CD4-positive, alpha-beta T cell treated with Interleukin-17A for 1 hour (primary cell): ENCODE measurements around the gene TMEM117.

Experiments used
- DNase-seq: peaks from one replicate; pipeline ENCODE4 v3.0.0-alpha.2; 2020

TMEM117 gene

DNA sequence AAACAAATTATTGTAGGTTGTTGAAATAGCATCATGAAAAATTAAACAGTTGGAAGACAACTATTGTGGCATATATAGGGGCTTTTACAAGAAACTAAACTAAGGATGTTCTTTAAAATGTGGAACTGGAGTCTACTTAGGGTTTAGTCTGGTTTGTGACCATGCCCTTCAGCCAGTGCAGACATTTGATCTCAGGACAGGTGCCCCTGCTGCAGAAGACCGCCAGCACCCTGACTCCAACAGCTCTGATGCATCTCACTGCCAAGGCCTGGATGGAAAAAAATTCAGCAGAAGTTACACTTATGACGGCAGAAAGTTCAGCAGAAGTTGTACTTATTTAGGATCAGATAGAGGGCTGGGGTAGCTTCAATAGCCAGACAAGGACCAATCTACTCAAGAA lies 51.5 kb downstream of the TMEM117 start:
- no peak for DNase-seq

DNA sequence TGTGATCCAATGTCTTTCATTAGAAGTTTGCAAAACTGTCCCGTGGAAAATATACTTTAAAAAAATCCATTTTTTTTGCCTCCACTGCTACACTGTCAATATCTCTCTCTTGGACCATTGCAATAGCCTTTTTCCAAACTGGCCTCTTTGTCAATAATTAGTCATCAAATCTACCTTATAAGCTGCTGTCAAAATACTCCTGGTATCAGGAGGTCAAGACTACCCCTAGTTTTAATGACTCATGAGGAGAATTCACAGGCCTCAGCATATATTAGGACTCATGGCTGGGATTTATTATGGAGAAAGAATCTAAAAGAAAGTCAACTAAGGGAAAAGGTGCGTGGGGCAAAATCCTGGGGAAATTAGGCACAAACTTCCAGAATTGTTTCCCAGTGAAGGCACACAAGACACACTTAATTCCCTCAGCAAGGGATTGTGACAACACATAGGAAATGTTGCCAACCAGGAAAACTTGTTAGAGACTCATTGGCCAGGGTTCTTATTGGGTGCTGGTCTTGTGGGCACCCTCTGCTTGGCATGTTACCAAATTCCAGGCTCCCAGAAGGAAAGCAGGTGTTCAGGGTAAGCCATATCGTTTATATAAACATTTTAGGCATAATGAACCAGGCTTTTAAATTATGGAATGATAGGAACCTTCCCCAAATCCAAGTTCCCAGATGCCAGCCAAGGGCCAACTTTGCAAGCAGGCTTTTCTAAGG lies 56.1 kb downstream of the TMEM117 start:
- no peak for DNase-seq

DNA sequence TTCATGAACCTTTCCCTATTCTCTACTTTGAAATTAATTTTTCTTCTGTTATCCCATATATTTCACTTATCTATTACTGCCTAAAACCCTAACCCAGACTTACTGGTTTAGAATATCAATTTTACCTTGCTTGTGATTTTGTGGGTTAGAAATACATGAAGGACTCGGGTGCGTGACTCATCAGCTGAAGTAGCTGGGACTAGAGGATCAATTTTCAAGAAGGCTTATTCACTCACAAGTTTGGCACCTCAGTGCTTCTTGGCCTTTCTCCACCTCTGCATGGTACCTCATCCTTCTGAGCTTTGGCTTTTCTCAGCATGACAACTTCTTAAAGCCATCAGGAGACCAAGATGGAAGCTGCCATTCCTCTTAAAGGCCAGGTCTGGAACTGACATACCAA lies 57.8 kb downstream of the TMEM117 start:
- no peak for DNase-seq

DNA sequence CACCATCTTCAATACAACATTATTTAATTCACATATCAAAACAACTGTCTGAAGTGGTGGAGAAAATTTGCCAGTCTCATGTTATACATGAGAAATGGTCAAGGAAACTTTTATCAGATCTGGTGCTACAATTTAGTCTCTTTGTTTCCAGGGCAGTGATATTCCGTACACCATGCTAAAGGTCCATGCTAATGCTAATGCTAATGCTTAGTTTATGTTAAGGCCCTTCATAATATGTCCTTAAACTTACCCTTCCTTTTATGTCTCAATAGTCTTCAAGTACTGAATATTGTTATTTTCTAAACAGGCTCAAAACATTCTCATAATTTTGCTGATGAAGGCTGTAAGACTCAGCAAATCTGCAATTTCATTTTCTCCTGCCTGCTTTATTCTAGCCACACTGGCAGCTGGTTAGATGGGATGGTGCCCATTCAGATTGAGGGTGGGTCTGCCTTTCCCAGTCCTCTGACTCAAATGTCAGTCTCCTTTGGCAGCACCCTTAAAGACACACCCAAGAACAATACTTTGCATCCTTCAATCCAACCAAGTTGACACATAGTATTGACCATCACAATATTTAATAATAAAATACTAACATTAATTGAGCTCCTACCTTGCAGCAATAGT lies 59.8 kb downstream of the TMEM117 start:
- DNase-seq, result no peak

DNA sequence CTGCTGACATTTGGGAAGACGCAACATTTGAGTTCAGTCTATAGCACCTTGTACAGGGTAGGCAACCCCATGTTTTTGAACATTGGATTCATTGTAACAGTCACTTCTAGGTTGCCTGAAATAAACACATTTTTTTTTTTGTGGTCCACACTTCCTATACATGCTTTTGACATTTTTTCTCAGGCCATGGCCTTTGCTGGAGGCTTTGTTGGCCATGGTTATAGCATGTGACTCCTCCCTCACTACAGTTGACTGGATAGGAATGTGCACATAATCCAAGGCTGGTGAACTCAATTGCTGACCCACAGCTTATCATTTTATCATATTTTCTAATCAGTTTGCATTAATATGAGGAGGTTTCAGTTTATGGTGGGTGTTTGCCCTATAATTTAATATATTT lies 60.6 kb downstream of the TMEM117 start:
- DNase-seq, result no peak

DNA sequence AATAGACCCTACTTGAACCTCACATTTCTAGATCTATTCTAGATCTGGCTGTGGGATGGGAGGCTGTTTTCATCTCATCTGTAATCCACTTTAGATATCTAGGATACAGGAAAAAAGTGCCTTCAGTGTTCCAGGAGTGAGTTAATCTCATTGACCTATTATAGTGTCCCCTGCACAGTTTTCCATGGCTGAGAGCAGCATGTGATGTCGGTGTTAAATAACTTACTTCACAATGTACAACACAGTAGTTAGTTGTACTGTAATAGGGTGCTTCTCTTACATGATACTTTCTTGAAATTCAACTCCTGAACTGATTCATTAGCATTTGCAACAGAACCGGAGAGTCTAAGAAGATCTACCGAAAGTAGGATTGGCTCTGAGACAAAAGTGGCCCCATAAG lies 62.6 kb downstream of the TMEM117 start:
- no peak for DNase-seq

DNA sequence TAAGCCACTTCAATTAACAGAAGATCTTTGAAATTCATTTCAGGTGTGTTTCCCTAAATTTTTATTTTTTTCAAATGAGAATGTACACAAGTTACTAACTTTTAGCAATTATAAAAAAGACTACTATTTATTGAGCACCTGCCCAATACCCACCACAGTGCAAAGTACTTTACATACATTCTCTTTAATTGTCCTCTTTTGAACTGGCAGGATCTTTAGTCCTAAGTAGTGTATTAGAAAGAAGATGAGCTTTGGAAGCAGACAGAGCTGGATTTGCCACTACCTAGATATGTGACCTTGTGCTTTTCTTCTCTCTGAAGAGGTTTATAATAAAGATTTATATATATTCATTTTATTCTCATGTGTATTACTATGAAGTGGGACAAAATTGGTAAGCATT lies 63.7 kb downstream of the TMEM117 start:
- no peak for DNase-seq

DNA sequence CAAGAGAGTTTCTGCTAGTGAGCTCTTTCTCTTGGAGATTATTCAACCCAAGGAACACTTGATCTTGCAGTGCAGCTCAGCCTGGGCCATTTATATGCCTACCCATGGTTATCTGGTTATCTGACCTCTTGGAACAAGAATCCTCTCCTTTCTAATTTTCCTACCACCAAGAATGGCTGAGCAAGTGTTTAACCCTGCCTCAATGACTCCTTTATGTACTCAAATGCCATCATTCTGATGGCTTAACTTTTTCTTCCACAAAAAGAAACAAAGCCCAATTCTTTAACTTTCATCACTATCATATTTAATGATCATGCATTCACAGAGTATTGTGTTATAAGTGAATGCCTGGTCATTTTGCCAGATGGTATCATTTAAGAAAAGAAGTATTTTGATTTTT lies 67.8 kb downstream of the TMEM117 start:
- no peak for DNase-seq

DNA sequence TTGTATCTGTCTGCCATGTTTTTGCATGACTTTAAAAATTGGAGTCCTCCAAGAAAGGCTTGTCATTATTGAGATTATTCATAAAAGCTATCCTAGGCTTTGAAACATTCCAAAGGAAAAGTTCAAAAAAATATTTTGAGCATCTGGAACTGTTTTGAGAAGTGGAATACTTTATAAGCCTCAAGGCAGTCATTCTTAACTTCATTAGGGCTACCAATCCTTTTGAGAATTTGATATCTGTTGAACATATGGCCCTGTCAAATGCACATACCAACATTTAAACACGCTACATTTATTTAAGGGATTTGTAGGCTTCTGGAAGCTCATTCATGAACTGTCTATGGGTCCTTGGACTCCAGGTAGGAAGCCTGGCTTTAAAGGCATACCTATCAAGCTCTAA lies 77.0 kb downstream of the TMEM117 start:
- no peak for DNase-seq

DNA sequence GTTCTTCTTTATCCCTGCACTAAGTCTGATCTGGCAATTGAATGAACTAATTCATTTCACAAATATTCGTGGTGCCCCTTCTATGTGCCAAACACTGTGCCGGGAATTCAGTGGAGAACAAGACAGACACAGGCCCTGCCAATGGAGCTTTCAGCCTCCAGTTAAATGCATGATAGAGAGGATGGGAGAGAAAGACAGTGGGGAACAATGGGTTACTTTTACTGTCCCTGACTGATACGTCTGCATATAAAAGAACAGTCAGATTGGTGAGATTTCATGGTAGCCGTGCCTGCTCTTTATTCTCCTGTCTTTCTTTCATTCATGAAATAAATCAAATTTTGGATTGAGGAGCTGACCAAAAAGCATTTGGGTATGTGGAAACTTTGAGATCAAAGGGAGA lies 78.5 kb downstream of the TMEM117 start:
- DNase-seq, result no peak

DNA sequence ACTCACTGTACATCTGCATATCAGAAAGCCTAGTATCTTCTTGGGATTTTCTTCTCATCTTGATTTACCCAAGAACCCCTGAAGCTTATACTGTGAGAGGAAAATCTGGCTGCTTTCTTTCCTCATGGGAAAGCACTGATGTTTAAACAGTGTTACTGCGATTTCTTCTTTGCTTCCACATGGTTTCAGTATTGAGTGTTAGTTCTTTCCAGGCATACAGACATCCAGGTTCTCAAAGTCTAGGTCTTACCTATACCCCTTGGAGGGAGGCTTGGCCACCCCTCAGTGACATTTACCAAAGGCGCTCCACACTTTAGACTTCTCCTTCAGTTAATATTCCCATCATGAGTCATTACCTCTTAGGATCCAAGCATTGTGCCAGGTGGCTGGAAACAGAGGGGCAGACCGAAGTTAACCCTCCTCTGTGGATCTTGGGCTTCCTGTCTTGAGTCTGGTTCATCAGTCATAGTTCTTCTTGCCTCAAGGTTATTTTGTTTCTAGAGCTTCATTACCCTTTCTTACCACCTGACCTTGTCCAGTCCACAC lies 79.1 kb downstream of the TMEM117 start:
- no peak for DNase-seq

DNA sequence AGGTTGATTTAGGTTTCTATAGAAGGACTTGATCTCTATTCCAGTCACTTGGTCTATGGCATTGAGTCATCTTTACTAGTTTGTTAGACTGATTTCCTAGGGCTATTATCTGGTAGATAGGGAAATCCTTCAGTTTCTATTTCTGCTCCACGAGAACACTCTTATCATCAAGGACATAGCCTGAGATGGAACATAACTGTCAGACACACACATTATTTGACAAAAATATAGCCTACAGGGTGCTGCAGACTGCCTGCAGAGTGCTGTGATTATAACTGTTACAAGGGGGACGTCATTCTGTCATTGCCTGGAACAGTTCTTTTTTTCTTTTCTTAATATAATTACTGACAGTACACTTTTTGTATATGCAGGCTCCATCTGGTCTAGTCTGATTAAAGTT lies 82.0 kb downstream of the TMEM117 start:
- DNase-seq, result no peak

DNA sequence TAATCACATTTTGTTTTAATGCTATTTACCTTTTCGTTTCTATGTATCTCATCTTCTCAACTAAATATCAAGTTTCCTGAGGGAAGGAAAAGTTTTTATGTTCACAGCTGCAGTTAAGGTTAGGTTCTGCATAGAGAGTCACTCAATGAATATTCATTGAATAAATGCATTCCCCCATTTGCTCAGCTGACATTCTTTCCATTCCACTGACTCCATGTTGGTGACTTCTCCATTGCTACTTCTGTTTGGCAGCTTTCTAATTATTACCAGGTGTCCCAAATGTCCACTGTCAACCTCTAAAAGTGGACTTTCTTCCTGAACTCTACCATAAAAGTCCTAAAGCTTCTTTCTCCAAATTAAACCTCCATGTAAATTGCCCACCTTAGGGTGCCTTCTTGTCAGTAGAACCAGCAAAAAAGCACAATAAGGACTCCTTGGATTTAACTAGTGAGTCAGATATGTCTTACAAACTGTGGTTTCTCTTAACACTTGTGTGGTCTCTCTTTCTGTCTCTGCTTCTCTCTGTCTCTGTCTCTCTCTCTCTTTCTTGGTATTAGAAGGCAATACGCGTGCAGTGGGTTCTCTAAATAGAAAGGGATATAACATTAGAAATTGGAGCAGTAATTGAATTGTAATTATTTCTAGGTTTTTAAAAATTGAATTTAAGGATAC lies 85.9 kb downstream of the TMEM117 start:
- DNase-seq, result no peak

DNA sequence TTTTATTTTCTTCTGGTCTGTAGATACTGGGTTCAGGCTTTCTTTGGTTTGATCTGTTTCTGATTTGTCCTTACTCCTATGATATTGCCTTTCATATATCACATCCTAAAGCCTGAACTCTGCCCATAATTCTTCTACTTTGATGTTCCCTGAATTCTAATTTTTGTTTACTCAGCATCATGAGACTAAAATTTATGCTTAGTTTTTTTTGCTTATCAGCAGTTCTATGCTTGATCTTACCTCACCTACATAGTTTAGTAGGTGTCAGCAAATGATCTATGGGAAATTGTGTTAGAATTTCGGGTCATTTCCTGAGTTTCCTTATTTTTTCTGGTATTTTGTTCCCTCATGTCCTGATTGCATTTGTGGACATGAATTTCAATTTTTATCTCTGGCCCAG lies 94.2 kb downstream of the TMEM117 start:
- no peak for DNase-seq

DNA sequence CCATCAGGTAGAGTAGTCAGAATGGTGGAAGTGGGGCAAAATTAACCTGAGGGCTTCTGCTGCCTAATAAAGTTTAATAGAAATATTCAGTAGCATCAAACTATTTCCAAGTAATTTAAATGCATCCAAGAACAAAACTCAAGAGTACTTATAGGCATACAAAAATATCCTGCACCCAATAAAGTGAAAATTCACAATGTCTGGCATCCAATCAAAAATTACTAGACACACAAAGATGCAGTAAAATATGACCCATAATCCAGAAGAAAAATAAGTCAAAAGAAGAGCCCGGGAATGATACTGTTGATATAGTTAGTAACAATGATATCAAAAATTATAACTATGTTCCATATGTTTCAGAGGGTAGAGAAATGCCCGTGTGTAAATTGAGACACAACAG lies 95.3 kb downstream of the TMEM117 start:
- no peak for DNase-seq

DNA sequence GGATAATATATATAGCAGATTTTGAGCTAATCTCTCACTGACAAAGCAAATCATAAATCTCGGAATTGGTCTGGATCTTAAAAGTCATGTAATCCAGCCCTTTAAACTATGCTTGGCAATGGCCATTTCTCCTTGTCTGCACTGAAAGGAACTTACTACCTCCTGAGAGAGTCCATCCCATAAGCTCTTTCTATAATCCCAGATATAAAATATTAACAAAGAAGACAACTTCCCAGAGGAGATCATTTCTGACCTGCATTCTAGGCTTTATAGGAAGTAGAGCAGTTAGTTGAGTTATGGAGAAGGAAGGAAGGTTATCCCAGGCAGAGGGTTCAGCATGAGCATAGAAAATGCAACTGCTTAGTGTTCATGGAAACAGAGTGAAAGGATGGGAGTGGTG lies 99.7 kb downstream of the TMEM117 start:
- DNase-seq, result no peak

DNA sequence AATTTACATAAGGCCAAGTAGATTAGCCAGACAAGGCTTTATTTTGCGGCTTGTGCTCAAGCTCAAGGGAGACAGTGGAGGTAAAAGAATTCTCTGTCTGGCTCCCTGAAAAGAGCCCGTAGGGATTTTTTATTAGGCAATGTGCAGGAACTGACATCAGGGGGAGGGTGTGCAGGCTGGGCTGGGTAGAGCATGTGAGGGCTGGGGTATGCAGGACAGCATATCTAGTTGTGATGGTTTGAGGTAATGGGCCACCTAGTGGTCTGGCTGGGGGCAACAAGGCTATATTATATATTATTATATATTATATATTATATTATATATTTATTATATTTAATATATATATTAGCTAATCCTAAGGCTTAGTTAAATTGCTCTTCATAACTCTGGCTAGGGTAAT lies 102.1 kb downstream of the TMEM117 start:
- DNase-seq, result no peak

DNA sequence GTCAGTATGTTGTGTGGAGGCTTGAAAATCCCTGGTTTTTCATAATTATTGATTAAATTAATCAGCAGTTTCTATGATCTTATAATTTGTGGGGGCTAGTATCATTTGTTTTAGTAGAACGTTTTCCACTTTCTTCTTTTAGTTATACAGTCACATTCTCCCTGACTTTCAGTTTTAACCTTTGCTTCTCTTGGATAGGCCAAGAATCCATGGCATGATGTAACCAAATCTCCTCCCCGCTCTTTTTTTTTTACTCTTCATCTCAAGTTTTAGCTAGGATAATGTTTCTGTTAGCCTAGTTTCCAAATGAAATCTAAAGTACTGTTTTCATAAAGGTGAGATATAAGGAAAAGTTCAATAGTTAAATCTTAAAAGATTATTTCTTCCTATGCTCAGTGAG lies 106.5 kb downstream of the TMEM117 start:
- DNase-seq, result no peak

DNA sequence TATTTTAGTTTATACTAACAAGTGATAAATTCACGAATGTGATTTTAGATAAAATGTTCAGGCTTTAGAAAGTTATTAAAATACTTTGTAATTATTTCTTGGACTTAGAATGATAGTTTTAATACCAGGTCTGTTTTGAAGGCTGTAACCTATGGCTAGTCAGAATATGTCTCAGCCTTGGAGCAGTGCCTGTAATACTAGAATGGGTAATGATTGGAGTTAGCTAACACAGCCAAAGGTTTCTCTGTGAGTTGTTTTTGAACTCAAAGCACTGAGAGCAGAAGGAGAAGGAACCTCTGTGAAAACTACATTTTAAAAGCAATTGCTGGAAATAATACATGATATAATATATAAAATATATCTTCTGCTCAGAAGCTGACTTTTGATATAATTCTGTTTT lies 110.1 kb downstream of the TMEM117 start:
- no peak for DNase-seq

DNA sequence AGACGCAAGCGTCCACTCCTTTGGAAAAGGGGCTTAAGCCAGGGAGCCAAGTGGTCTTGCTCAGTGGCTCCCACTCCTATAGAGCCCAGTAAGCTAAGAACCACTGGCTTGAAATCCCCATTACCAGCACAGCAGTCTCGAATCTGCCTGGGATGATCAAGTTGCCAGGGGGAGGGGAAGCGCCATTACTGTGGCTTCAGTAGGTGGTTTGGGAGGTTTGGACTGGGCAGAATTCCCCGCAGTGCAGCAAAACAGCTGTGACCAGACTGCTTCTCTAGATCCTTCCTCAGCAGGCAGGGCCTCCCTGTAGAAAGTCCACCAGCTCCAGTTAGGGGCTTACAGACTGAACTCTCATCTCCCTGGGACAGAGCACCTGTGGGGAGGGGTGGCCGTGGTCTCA lies 115.4 kb downstream of the TMEM117 start:
- no peak for DNase-seq

DNA sequence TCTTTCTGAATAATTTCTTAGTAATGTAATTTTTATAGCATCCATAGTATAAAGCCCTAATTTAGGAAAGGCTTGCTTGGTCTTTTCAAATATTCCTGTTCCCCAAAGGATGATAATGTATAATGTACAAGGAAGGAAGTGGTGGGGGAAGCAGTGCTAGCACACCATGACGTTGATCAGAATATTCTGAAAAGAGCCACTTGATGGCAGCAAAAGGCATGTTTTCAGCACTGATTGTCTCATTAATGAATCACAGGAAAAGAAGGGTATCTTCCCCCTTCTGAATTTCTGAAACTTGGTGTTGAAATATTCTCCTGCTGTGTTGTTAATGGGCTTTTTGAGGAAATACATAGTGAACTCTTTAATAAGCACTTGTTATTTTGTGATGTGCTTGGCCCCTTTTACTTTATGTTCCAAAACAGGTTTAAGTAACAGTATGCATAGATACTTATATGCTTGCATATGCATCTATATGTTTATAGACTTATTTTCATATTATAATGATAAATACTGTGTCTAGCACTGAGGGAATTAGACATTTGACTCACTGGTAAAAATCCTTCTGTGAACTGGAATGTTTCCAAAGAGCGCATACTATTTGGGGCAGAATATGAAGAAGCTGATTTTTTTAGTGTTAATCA lies 122.0 kb downstream of the TMEM117 start:
- peak; percentile 32 for DNase-seq

DNA sequence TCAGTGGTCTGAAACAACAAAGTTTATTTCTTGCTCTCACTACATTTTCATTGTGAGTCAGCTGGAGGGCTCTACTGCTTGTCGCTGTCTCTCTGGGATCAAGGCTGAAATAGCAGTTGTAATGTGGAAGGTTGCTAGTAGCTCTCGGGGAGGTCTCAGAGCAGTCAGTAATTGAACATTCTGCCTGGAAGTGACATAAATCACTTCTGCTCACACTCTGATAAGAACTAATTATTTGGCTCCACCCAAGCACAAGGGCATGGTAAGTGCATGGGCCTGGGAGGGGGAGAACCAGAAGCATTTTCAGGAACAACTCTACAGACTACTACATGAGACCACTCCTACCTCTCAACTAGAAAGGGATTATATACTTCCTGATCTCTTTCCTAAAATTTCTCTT lies 128.2 kb downstream of the TMEM117 start:
- no peak for DNase-seq

DNA sequence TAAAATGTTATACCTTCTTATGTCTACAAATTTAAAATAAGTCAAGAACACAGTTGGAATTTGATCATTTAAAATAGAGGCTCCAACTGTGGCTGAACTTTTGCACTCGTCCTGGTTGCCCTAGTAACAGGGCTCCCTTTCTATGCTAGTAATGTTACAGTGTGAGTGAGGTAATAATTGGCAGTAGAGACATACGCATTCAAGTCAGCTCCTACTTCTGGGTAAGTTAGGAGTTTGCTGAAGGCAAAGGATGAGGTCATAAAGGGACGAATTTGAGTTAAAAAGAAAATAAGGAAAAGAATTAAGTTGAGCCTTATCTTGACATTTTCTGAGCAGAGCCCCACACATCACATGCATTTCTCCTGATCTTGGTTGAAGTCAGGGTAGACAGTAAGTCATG lies 129.1 kb downstream of the TMEM117 start:
- DNase-seq, result no peak

DNA sequence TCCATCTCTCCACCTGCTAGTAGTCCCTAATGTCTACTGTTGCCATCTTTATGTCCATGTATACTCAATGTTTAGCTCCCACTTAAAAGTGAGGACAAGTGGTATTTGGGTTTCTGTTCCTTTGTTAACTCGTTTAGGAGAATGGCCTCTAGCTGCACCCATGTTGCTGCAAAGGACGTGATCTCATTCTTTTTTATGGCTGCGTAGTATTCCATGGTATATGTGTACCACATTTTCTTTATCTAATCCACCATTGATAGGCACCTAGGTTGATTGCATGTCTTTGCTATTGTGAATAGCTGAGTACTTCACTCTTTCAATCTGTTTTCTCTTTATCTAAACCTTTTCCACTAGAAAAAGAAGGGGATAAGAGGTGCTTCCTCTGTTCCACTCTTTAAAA lies 130.0 kb downstream of the TMEM117 start:
- DNase-seq, result no peak
